WI38 (cell line): ENCODE data around the gene IL2RA.

Source experiments
- H3K4me3 ChIP-seq: 2 replicates; pipeline ENCODE4 v1.5.1; 2011; ENCODE audit warnings: low read depth, mild to moderate bottlenecking, control low read depth, low read length
- CTCF ChIP-seq: IDR thresholded peaks from 2 replicates; pipeline ENCODE4 v1.5.1; 2012; ENCODE audit warnings: low read depth, mild to moderate bottlenecking, control low read depth, low read length

The IL2RA gene

GRCh38 chr10:5996696-5997095 lies 65.5 kb downstream of the IL2RA start:
- H3K4me3 ChIP-seq: no peak overlapping the region
- TF ChIP-seq CTCF: no peak

GRCh38 chr10:5992398-5992797 lies 69.8 kb downstream of the IL2RA start:
- H3K4me3 ChIP-seq: no peak overlapping the region
- no peak for TF ChIP-seq CTCF

GRCh38 chr10:5991708-5992107 lies 70.5 kb downstream of the IL2RA start:
- TF ChIP-seq CTCF: no peak
- H3K4me3 ChIP-seq: no peak overlapping the region

- H3K4me3 ChIP-seq: no peak overlapping the region
- TF ChIP-seq CTCF: no peak
These were observed 72.4 kb downstream of the IL2RA start for GRCh38 chr10:5989756-5990155.

GRCh38 chr10:5988336-5988920 lies 73.7 kb downstream of the IL2RA start:
- TF ChIP-seq CTCF: no peak
- H3K4me3 ChIP-seq: no peak overlapping the region

GRCh38 chr10:5987747-5988146 lies 74.4 kb downstream of the IL2RA start:
- H3K4me3 ChIP-seq: no peak overlapping the region
- no peak for TF ChIP-seq CTCF

GRCh38 chr10:5985029-5985428 lies 77.1 kb downstream of the IL2RA start:
- no peak overlapping the region for H3K4me3 ChIP-seq
- TF ChIP-seq CTCF: no peak
